HCT116 (cell line): ENCODE results near the gene DRD2. TPM values are rescaled to one million over a fixed set of nuclear protein-coding genes. Genes with fewer than 3 reads are reported as not detected.

ENCODE experiments used
- ATAC-seq: fragments of 200-7000 bp; cut with Tn5 transposase; 2 replicates; pipeline ENCODE4 v1.9.1; 2020; ENCODE audit warnings: mild to moderate bottlenecking, moderate library complexity
- BruUV-seq: library from RNA; stranded (reverse); fragments of 400-500 nt; replicated peaks from 2 replicates; lab custom pipeline; 2021; lab: Mats Ljungman, UMichigan
- CTCF ChIA-PET: fragments of 300-600 bp; sonication (Branson Sonifier 250); formaldehyde crosslinking; loops from one replicate; lab custom pipeline; 2021; ENCODE audit warnings: antibody characterized with exemption; lab: Charles Lee
- POLR2A ChIA-PET: fragments of 300-600, 350-600 bp; sonication (Branson Sonifier 250); formaldehyde crosslinking; loops from one replicate; lab custom pipeline; 2021; ENCODE audit warnings: antibody characterized with exemption; lab: Charles Lee
- RAD21 ChIA-PET, 2 experiments: fragments of 300-600 bp; sonication (Branson Sonifier 250); formaldehyde crosslinking; loops; one replicate each; lab custom pipeline; 2023; ENCODE audit warnings: low total read pairs in 2 of 2; ENCODE audit not compliant: uncharacterized antibody in 2 of 2, unreplicated experiment in 2 of 2, low non-redundant PET in 1 of 2; lab: Charles Lee
- DNase-seq: peaks from one replicate; pipeline ENCODE4 v3.0.0-alpha.2; 2010; ENCODE audit warnings: low read depth, low spot score
- H2AFZ ChIP-seq: fragments of 200-600 bp; shearing (Covaris generic), sonication (generic); 2 replicates; pipeline ENCODE4 v1.6.1; 2017; ENCODE audit warnings: low read depth, mixed run types, mixed read lengths, antibody characterized with exemption, low read length; ENCODE audit not compliant: poor library complexity, severe bottlenecking
- H3K27ac ChIP-seq: 2 replicates; pipeline ENCODE4 v1.5.1; 2012; ENCODE audit warnings: low read depth, low read length
- H3K27me3 ChIP-seq: fragments of 200-600 bp; sonication (generic); 2 replicates; pipeline ENCODE4 v1.6.1; 2016; ENCODE audit warnings: mixed run types, low read length, mixed read lengths; ENCODE audit not compliant: insufficient read depth
- H3K36me3 ChIP-seq, 2 experiments: fragments of 200-500 bp in 1 of 2; fragments of 200-600 bp in 1 of 2; sonication (Bioruptor generic) in 1 of 2; sonication (generic) in 1 of 2; 2 replicates each; pipeline versions ENCODE4 v1.5.1 to v1.6.1; 2014 to 2016; ENCODE audit warnings: low read length in 2 of 2, inconsistent platforms in 1 of 2, mixed read lengths in 1 of 2, mixed run types in 1 of 2; ENCODE audit not compliant: insufficient read depth in 2 of 2, control insufficient read depth in 1 of 2
- H3K4me1 ChIP-seq, 2 experiments: fragments of 200-600 bp in 1 of 2; sonication (generic) in 1 of 2; 2 replicates each; pipeline versions ENCODE4 v1.5.1 to v1.6.1; 2012 to 2017; ENCODE audit warnings: low read length in 2 of 2, inconsistent platforms in 1 of 2, mild to moderate bottlenecking in 1 of 2, mixed read lengths in 1 of 2, mixed run types in 1 of 2, moderate library complexity in 1 of 2; ENCODE audit not compliant: insufficient read depth in 2 of 2, control insufficient read depth in 1 of 2
- H3K4me2 ChIP-seq: fragments of 200-600 bp; sonication (generic); 2 replicates; pipeline ENCODE4 v1.6.1; 2017; ENCODE audit warnings: mixed run types, low read length, mixed read lengths
- H3K4me3 ChIP-seq, 2 experiments: fragments of 200-600 bp in 1 of 2; sonication (generic) in 1 of 2; replicated peaks in 1 of 2; 2 replicates each; pipeline ENCODE4 v1.5.1; 2011 to 2016; ENCODE audit warnings: low read length in 2 of 2, control low read depth in 1 of 2, low read depth in 1 of 2, mild to moderate bottlenecking in 1 of 2, mixed read lengths in 1 of 2, mixed run types in 1 of 2
- H3K79me2 ChIP-seq: fragments of 200-600 bp; sonication (generic); 2 replicates; pipeline ENCODE4 v1.6.1; 2017; ENCODE audit warnings: mild to moderate bottlenecking, mixed run types, low read length, moderate library complexity, mixed read lengths; ENCODE audit not compliant: insufficient read depth
- H3K9ac ChIP-seq: fragments of 200-600 bp; sonication (generic); 2 replicates; pipeline ENCODE4 v1.6.1; 2016; ENCODE audit warnings: low read length, mixed read lengths
- H3K9me2 ChIP-seq: fragments of 200-600 bp; sonication (generic), shearing (Covaris generic); 2 replicates; pipeline ENCODE4 v1.6.1; 2017; ENCODE audit warnings: mixed run types, mild to moderate bottlenecking, moderate library complexity; ENCODE audit not compliant: insufficient read depth
- H3K9me3 ChIP-seq, 2 experiments: fragments of 200-500 bp in 1 of 2; fragments of 200-600 bp in 1 of 2; sonication (Bioruptor generic) in 1 of 2; sonication (generic) in 1 of 2; 2 replicates each; pipeline ENCODE4 v1.6.1; 2014 to 2017; ENCODE audit warnings: low read length in 2 of 2, mixed read lengths in 2 of 2, inconsistent platforms in 1 of 2, low read depth in 1 of 2, mild to moderate bottlenecking in 1 of 2, mixed run types in 1 of 2, moderate library complexity in 1 of 2; ENCODE audit not compliant: control insufficient read depth in 1 of 2, insufficient read depth in 1 of 2
- H4K20me1 ChIP-seq: fragments of 200-600 bp; sonication (generic), shearing (Covaris generic); 2 replicates; pipeline ENCODE4 v1.6.1; 2017; ENCODE audit warnings: mixed run types, mild to moderate bottlenecking, moderate library complexity; ENCODE audit not compliant: insufficient read depth
- CBX3 ChIP-seq: IDR thresholded peaks from 2 replicates; pipeline ENCODE4 v1.6.1; 2012; ENCODE audit warnings: low read depth
- CEBPB ChIP-seq: IDR thresholded peaks from 2 replicates; pipeline ENCODE4 v1.6.1; 2012; ENCODE audit warnings: low read depth
- EGR1 ChIP-seq: IDR thresholded peaks from 2 replicates; pipeline ENCODE4 v1.6.1; 2012; ENCODE audit warnings: low read depth
- ELF1 ChIP-seq: IDR thresholded peaks from 2 replicates; pipeline ENCODE4 v1.6.1; 2012; ENCODE audit warnings: low read depth, borderline replicate concordance
- EZH2 ChIP-seq: fragments of 200-600 bp; sonication (generic); IDR thresholded peaks from 2 replicates; pipeline ENCODE4 v1.6.1; 2017; ENCODE audit warnings: antibody characterized with exemption, mixed run types
- EZH2phosphoT487 ChIP-seq: fragments of 200-600 bp; IDR thresholded peaks from 2 replicates; pipeline ENCODE4 v1.6.1; 2018; ENCODE audit warnings: antibody characterized with exemption, borderline replicate concordance
- JUND ChIP-seq: IDR thresholded peaks from 2 replicates; pipeline ENCODE4 v1.6.1; 2012
- POLR2AphosphoS5 ChIP-seq: IDR thresholded peaks from 2 replicates; pipeline ENCODE4 v1.6.1; 2011; ENCODE audit warnings: mild to moderate bottlenecking, low read depth, low read length, moderate library complexity
- RAD21 ChIP-seq: IDR thresholded peaks from 2 replicates; pipeline ENCODE4 v1.6.1; 2012; ENCODE audit warnings: low read depth, mild to moderate bottlenecking
- SIN3A ChIP-seq: IDR thresholded peaks from 2 replicates; pipeline ENCODE4 v1.6.1; 2012; ENCODE audit warnings: low read depth
- SP1 ChIP-seq: IDR thresholded peaks from 2 replicates; pipeline ENCODE4 v1.6.1; 2012; ENCODE audit warnings: low read depth
- SRF ChIP-seq: IDR thresholded peaks from 2 replicates; pipeline ENCODE4 v1.6.1; 2012; ENCODE audit warnings: low read depth
- TCF7L2 ChIP-seq: IDR thresholded peaks from 2 replicates; pipeline ENCODE4 v1.7.0; 2011; ENCODE audit warnings: borderline replicate concordance, inconsistent platforms; ENCODE audit not compliant: insufficient read depth, insufficient read length; ENCODE audit errors: extremely low read depth
- YY1 ChIP-seq: IDR thresholded peaks from 2 replicates; pipeline ENCODE4 v1.6.1; 2011; ENCODE audit warnings: low read length, low read depth, moderate library complexity, mild to moderate bottlenecking; ENCODE audit not compliant: insufficient replicate concordance; ENCODE audit errors: extremely low read depth
- ZBTB33 ChIP-seq: IDR thresholded peaks from 2 replicates; pipeline ENCODE4 v1.6.1; 2011; ENCODE audit warnings: mild to moderate bottlenecking, low read length, moderate library complexity; ENCODE audit not compliant: insufficient replicate concordance; ENCODE audit errors: extremely low read depth
- ZFX ChIP-seq: fragments of 450-650 bp; IDR thresholded peaks from 2 replicates; pipeline ENCODE4 v1.6.1; 2017
- ZNF274 ChIP-seq: fragments of 200-500 bp; sonication (Bioruptor generic); IDR thresholded peaks from 2 replicates; pipeline ENCODE4 v1.6.1; 2014; ENCODE audit warnings: mild to moderate bottlenecking, low read depth, low read length, inconsistent platforms
- intact Hi-C: fragments of 100-400 bp; cut with micrococcal nuclease; formaldehyde crosslinking; loops from 2 replicates; pipeline ENCODE4 v1.10.0; 2022
- total RNA-seq: library from RNA; stranded (reverse); gene quantifications from one replicate; pipeline ENCODE4 v1.2.1, GENCODE V29; 2021; ENCODE audit not compliant: unreplicated experiment
- TF ChIP-seq, protein P1 (sequence below): IDR thresholded peaks from 2 replicates; pipeline ENCODE4 v1.6.1; 2012; ENCODE audit warnings: low read depth
- TF ChIP-seq, protein P2 (sequence below): IDR thresholded peaks from 2 replicates; pipeline ENCODE4 v1.6.1; 2012

DRD2 gene
- total RNA-seq, 1 experiment from 2014 or later, result not detected

DNA sequence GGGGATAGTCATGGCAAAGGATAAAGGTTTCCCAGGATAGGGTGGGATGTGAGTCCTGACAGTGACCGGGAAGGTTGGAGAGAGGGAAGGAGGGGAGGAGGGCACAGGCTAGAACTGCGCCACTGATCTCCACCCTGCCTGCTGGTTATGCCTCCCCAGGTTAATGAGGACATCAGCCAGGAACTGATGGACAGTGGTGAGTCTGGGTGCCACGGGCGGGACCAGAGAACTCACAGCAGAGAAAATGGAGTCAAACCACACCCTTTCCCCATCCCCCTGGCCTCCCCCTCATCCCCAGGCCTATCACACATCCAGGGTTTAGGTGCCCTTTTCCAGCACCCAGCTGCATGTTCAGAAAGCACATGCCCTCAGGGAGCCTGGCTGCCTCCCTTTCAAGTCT is 77.4 kb downstream of the DRD2 start:
- Histone ChIP-seq H3K4me1 (peaks cover 4 to 7% of the 10 kb centered on the region in 2 experiments; a peak in 2 of 4 replicates), H3K36me3 (no peaks in the 10 kb centered on the region), H3K4me3 (no peak overlapping the region), H3K9me3 (no peaks in the 10 kb centered on the region), H4K20me1 (no peaks in the 10 kb centered on the region), H2AFZ (no peak overlapping the region), H3K9ac (no peak overlapping the region), H3K9me2 (no peaks in the 10 kb centered on the region), H3K27me3 (peaks cover 7% of the 10 kb centered on the region; the same call in 1 of the 2 replicates), H3K79me2 (no peaks in the 10 kb centered on the region), H3K4me2 (no peak overlapping the region), H3K27ac (no peak overlapping the region)
- BruUV-seq, result no TSS peak
- ATAC-seq (no peak), DNase-seq (no peak)
- TF ChIP-seq CEBPB (no peak), ELF1 (no peak), POLR2AphosphoS5 (no peak), ZBTB33 (no peak), ZFX (no peak), RAD21 (no peak), JUND (no peak), EZH2phosphoT487 (no peak), EZH2 (no peak), TCF7L2 (no peak), SIN3A (no peak), YY1 (no peak), ZNF274 (no peak), CBX3 (no peak), SP1 (no peak), EGR1 (no peak), SRF (no peak)
- TF ChIP-seq, protein P1, sequence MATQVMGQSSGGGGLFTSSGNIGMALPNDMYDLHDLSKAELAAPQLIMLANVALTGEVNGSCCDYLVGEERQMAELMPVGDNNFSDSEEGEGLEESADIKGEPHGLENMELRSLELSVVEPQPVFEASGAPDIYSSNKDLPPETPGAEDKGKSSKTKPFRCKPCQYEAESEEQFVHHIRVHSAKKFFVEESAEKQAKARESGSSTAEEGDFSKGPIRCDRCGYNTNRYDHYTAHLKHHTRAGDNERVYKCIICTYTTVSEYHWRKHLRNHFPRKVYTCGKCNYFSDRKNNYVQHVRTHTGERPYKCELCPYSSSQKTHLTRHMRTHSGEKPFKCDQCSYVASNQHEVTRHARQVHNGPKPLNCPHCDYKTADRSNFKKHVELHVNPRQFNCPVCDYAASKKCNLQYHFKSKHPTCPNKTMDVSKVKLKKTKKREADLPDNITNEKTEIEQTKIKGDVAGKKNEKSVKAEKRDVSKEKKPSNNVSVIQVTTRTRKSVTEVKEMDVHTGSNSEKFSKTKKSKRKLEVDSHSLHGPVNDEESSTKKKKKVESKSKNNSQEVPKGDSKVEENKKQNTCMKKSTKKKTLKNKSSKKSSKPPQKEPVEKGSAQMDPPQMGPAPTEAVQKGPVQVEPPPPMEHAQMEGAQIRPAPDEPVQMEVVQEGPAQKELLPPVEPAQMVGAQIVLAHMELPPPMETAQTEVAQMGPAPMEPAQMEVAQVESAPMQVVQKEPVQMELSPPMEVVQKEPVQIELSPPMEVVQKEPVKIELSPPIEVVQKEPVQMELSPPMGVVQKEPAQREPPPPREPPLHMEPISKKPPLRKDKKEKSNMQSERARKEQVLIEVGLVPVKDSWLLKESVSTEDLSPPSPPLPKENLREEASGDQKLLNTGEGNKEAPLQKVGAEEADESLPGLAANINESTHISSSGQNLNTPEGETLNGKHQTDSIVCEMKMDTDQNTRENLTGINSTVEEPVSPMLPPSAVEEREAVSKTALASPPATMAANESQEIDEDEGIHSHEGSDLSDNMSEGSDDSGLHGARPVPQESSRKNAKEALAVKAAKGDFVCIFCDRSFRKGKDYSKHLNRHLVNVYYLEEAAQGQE, result no peak
- TF ChIP-seq, protein P2, sequence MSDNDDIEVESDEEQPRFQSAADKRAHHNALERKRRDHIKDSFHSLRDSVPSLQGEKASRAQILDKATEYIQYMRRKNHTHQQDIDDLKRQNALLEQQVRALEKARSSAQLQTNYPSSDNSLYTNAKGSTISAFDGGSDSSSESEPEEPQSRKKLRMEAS, result no peak
- intact Hi-C loops, result no loop called here
- RAD21 ChIA-PET, result no interaction called here
- POLR2A ChIA-PET, result no interaction called here
- CTCF ChIA-PET, result no interaction called here
